ENCODE results near the gene DOCK9. TPM values are rescaled to one million over a fixed set of nuclear protein-coding genes. Genes with fewer than 3 reads are reported as not detected.

The DOCK9 gene
- total and polyA plus RNA-seq, 2 donors (not counting 3 experiments of a cell fraction or from before 2014, with no cell fraction given) = 147 to 323 TPM

DNA sequence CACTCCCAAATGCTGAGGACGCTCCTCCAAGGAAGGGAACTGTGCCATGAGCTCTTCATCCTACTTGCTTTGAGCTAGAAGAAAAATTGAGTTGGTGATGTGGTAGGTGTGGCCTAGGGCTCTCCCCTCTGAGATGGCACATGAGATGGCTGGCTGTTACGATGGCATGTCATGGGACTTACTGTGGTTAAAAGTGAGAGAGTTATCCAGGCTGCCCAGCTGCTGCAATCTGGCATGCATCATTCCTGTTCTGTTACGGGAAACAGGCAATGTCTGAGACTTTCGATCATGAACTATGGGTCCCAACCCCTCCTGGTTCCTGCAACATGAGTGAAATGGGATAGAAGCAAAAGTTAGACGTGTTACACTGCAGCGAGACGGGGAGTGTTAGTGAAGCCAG is 132.1 kb downstream of the DOCK9 start:
- Histone ChIP-seq H4K20me1 (replicated peaks; ENCODE audit: control insufficient read depth, extremely low read depth, insufficient read depth, low read length) (no peaks in the 10 kb centered on the region), H3K4me2 (ENCODE audit: insufficient read depth, low read length) (no peak overlapping the region), H3K9me3 (replicated peaks; ENCODE audit: control insufficient read depth, insufficient read depth, low read length) (no peaks in the 10 kb centered on the region), H2AFZ (ENCODE audit: low read depth, low read length) (no peak overlapping the region), H3K9me1 (replicated peaks; ENCODE audit: control insufficient read depth, extremely low read depth, insufficient read depth, low read length) (no peaks in the 10 kb centered on the region), H3K9ac (replicated peaks; ENCODE audit: extremely low read depth, insufficient read depth, low read length) (no peak overlapping the region), H3K27ac (ENCODE audit: insufficient read depth, low read depth, low read length) (no peak overlapping the region), H3K27me3 (ENCODE audit: control insufficient read depth in 2 of 2, insufficient read depth in 2 of 2, low read length in 2 of 2) (no peaks in the 10 kb centered on the region), H3K36me3 (ENCODE audit: control insufficient read depth in 2 of 2, extremely low read depth in 1 of 2, insufficient read depth in 2 of 2, low read length in 2 of 2) (peaks cover 30 to 41% of the 10 kb centered on the region in 2 experiments), H3K79me2 (ENCODE audit: control insufficient read depth, insufficient read depth, low read length) (no peaks in the 10 kb centered on the region), H3K4me3 (replicated peaks in 1 of 3; ENCODE audit: insufficient read depth in 1 of 3, low read depth in 1 of 3, low read length in 3 of 3) (no peak overlapping the region), H3K4me1 (ENCODE audit: control insufficient read depth, extremely low read depth, insufficient read depth, low read length) (peaks cover 4% of the 10 kb centered on the region)
- intact Hi-C loops (cut with micrococcal nuclease) = no loop called here
- ChIA-PET POLR2A (no interaction called here), CTCF (interaction anchor here (1.4 kb wide), 1 partner anchor 18 kb away, joined by 3 read pairs; no protein-coding TSS in a partner anchor)
- no peak for DNase-seq (ENCODE audit: low read depth, low spot score)
- no TSS peak for BruUV-seq (replicated peaks)
- TF ChIP-seq POLR2A (IDR thresholded peaks at IDR 0.05; ENCODE audit: low read depth, low read length) (no peak), MYC (IDR thresholded peaks at IDR 0.05; ENCODE audit: low read depth, low read length) (no peak), POLR2AphosphoS5 (IDR thresholded peaks at IDR 0.05; ENCODE audit: insufficient read depth, low read depth, low read length) (no peak), JUN (IDR thresholded peaks at IDR 0.05; ENCODE audit: borderline replicate concordance, insufficient read depth, insufficient read length, low read depth) (no peak), EZH2 (IDR thresholded peaks at IDR 0.05; ENCODE audit: borderline replicate concordance, low read depth, low read length, severe bottlenecking) (no peak), FOS (IDR thresholded peaks at IDR 0.05; ENCODE audit: borderline replicate concordance, insufficient read depth, low read length) (no peak), CTCF (IDR thresholded peaks at IDR 0.05; ENCODE audit: extremely low read depth in 1 of 2, insufficient read depth in 1 of 2, low read depth in 1 of 2, low read length in 2 of 2) (no peak), GATA2 (IDR thresholded peaks at IDR 0.05; ENCODE audit: insufficient read depth, insufficient read length, low read depth, low read length) (no peak)
- TF ChIP-seq, protein P1, sequence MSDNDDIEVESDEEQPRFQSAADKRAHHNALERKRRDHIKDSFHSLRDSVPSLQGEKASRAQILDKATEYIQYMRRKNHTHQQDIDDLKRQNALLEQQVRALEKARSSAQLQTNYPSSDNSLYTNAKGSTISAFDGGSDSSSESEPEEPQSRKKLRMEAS (IDR thresholded peaks at IDR 0.05; ENCODE audit: insufficient read depth, insufficient read length) = no peak
- no peak for FAIRE-seq
- dilution Hi-C loops (cut with MboI; ENCODE audit: extremely low pct_ligation_motif_present, low sequenced_read_pairs) = no loop called here

Measured in endothelial cell of umbilical vein (primary cell).